H9 (cell line): ENCODE data around the gene EIF2S2. TPM values are rescaled to one million over a fixed set of nuclear protein-coding genes. Genes with fewer than 3 reads are reported as not detected.

Experiments used
- DNase-seq: peaks from one replicate; pipeline ENCODE4 v3.0.0-alpha.2; 2017
- H2AFZ ChIP-seq: one replicate; pipeline ENCODE4 v1.6.1; 2013; ENCODE audit warnings: mild to moderate bottlenecking, low read length, control low read depth, moderate library complexity
- H2AK5ac ChIP-seq: 2 replicates; pipeline ENCODE4 v1.6.1; 2013; ENCODE audit warnings: low read length, control low read depth, mixed read lengths; ENCODE audit not compliant: insufficient read length
- H2BK120ac ChIP-seq: one replicate; pipeline ENCODE4 v1.6.1; 2013; ENCODE audit warnings: low read depth, mild to moderate bottlenecking, low read length, control low read depth, inconsistent platforms; ENCODE audit not compliant: poor library complexity, severe bottlenecking
- H2BK12ac ChIP-seq: 2 replicates; pipeline ENCODE4 v1.6.1; 2013; ENCODE audit warnings: low read length, control low read depth, mixed read lengths, low read depth; ENCODE audit not compliant: insufficient read length
- H2BK15ac ChIP-seq: 2 replicates; pipeline ENCODE4 v1.6.1; 2013; ENCODE audit warnings: low read depth, low read length, control low read depth
- H2BK20ac ChIP-seq: one replicate; pipeline ENCODE4 v1.6.1; 2013; ENCODE audit warnings: low read depth, mild to moderate bottlenecking, low read length, control low read depth, inconsistent platforms; ENCODE audit not compliant: poor library complexity, severe bottlenecking
- H2BK5ac ChIP-seq: 2 replicates; pipeline ENCODE4 v1.6.1; 2013; ENCODE audit warnings: low read length, control low read depth, mixed read lengths; ENCODE audit not compliant: insufficient read length
- H3K14ac ChIP-seq: 2 replicates; pipeline ENCODE4 v1.6.1; 2013; ENCODE audit warnings: low read length, control low read depth; ENCODE audit not compliant: insufficient read depth
- H3K18ac ChIP-seq: 2 replicates; pipeline ENCODE4 v1.6.1; 2013; ENCODE audit warnings: low read depth, mild to moderate bottlenecking, mixed read lengths, low read length, control low read depth; ENCODE audit not compliant: insufficient read length
- H3K23ac ChIP-seq: 2 replicates; pipeline ENCODE4 v1.6.1; 2013; ENCODE audit warnings: low read length, control low read depth, mixed read lengths, low read depth; ENCODE audit not compliant: insufficient read length
- H3K23me2 ChIP-seq: 2 replicates; pipeline ENCODE4 v1.6.1; 2013; ENCODE audit warnings: low read depth, mild to moderate bottlenecking, mixed read lengths, low read length, control low read depth; ENCODE audit not compliant: insufficient read length, poor library complexity, severe bottlenecking
- H3K27ac ChIP-seq: 2 replicates; pipeline ENCODE4 v1.5.1; 2013; ENCODE audit warnings: low read length, control low read depth, mixed read lengths, low read depth; ENCODE audit not compliant: insufficient read length
- H3K27me3 ChIP-seq: 2 replicates; pipeline ENCODE4 v1.6.1; 2013; ENCODE audit warnings: low read length, control low read depth, inconsistent platforms; ENCODE audit not compliant: insufficient read depth
- H3K4ac ChIP-seq: 2 replicates; pipeline ENCODE4 v1.6.1; 2013; ENCODE audit warnings: low read depth, mild to moderate bottlenecking, control low read depth, inconsistent platforms, low read length, moderate library complexity
- H3K4me1 ChIP-seq: 2 replicates; pipeline ENCODE4 v1.6.1; 2013; ENCODE audit warnings: low read length, control low read depth, inconsistent platforms; ENCODE audit not compliant: insufficient read depth
- H3K4me2 ChIP-seq: 2 replicates; pipeline ENCODE4 v1.6.1; 2013; ENCODE audit warnings: low read length, control low read depth, mixed read lengths; ENCODE audit not compliant: insufficient read length, insufficient read depth
- H3K56ac ChIP-seq: 2 replicates; pipeline ENCODE4 v1.6.1; 2013; ENCODE audit warnings: low read depth, mild to moderate bottlenecking, mixed read lengths, low read length, control low read depth; ENCODE audit not compliant: insufficient read length
- H3K79me1 ChIP-seq: 2 replicates; pipeline ENCODE4 v1.6.1; 2013; ENCODE audit warnings: low read depth, mild to moderate bottlenecking, moderate library complexity, low read length, control low read depth, inconsistent platforms; ENCODE audit not compliant: insufficient read depth, poor library complexity, severe bottlenecking
- H3K79me2 ChIP-seq: 2 replicates; pipeline ENCODE4 v1.6.1; 2013; ENCODE audit warnings: low read length, control low read depth, inconsistent platforms; ENCODE audit not compliant: insufficient read depth
- H3K9ac ChIP-seq: 2 replicates; pipeline ENCODE4 v1.6.1; 2013; ENCODE audit warnings: low read length, control low read depth, mixed read lengths; ENCODE audit not compliant: insufficient read length; ENCODE audit errors: extremely low read depth
- H3K9me3 ChIP-seq: one replicate; pipeline ENCODE4 v1.6.1; 2013; ENCODE audit warnings: low read depth, low read length, inconsistent platforms; ENCODE audit not compliant: control insufficient read depth
- H3T11ph ChIP-seq: one replicate; pipeline ENCODE4 v1.6.1; 2013; ENCODE audit warnings: mild to moderate bottlenecking, low read length, control low read depth, inconsistent platforms
- H4K20me1 ChIP-seq: one replicate; pipeline ENCODE4 v1.6.1; 2013; ENCODE audit not compliant: control insufficient read depth, insufficient read length, insufficient read depth
- H4K5ac ChIP-seq: 2 replicates; pipeline ENCODE4 v1.6.1; 2013; ENCODE audit warnings: low read depth, mild to moderate bottlenecking, mixed read lengths, low read length, control low read depth; ENCODE audit not compliant: insufficient read length
- H4K8ac ChIP-seq: replicated peaks from 2 replicates; pipeline ENCODE4 v1.6.1; 2013; ENCODE audit warnings: low read length, control low read depth, mixed read lengths, low read depth; ENCODE audit not compliant: insufficient read length
- H4K91ac ChIP-seq: 2 replicates; pipeline ENCODE4 v1.6.1; 2013; ENCODE audit warnings: low read depth, mild to moderate bottlenecking, moderate library complexity, mixed read lengths, low read length, control low read depth; ENCODE audit not compliant: insufficient read length
- H3K27ac Mint-ChIP-seq, 3 experiments: 2 replicates in 2 of 3; 3 replicates in 1 of 3; pipeline ENCODE4 v1.8.0; 2020 to 2021; ENCODE audit warnings: mixed read lengths in 3 of 3, mild to moderate bottlenecking in 1 of 3, moderate library complexity in 1 of 3
- H3K27me3 Mint-ChIP-seq: 2 replicates; pipeline ENCODE4 v1.8.0; 2021; ENCODE audit warnings: low read depth, mild to moderate bottlenecking, moderate library complexity, mixed read lengths
- H3K36me3 Mint-ChIP-seq, 3 experiments: 2 replicates in 2 of 3; 3 replicates in 1 of 3; pipeline ENCODE4 v1.8.0; 2020 to 2021; ENCODE audit warnings: low read depth in 3 of 3, mixed read lengths in 3 of 3; ENCODE audit not compliant: insufficient read depth in 1 of 3
- H3K4me1 Mint-ChIP-seq, 2 experiments: 2 replicates each; pipeline ENCODE4 v1.8.0; 2020; ENCODE audit warnings: mixed read lengths in 2 of 2
- H3K4me3 Mint-ChIP-seq, 2 experiments: 2 replicates in 1 of 2; 3 replicates in 1 of 2; pipeline ENCODE4 v1.8.0; 2020 to 2021; ENCODE audit warnings: mild to moderate bottlenecking in 2 of 2, mixed read lengths in 2 of 2, moderate library complexity in 1 of 2
- H3K9me3 Mint-ChIP-seq, 2 experiments: 2 replicates in 1 of 2; 3 replicates in 1 of 2; pipeline ENCODE4 v1.8.0; 2020; ENCODE audit warnings: mild to moderate bottlenecking in 2 of 2, mixed read lengths in 2 of 2, moderate library complexity in 1 of 2
- CTCF ChIP-seq: fragments of 200-600 bp; sonication (generic); conservative IDR thresholded peaks from 3 replicates; pipeline ENCODE4 v1.8.0; 2021; ENCODE audit warnings: antibody characterized with exemption, mild to moderate bottlenecking
- WGBS: extraction: QIAGEN DNeasy Blood & Tissue Kit; methylation state at CpG from one replicate; pipeline ENCODE4 v1.1.7; 2013; ENCODE audit warnings: missing lambda C conversion rate, low lambda C conversion rate, mixed read lengths; ENCODE audit not compliant: insufficient read length; ENCODE audit errors: extremely low coverage; 5-methylcytosine and 5-hydroxymethylcytosine counted together
- total RNA-seq: library from RNA; stranded (reverse); gene quantifications from 2 replicates; pipeline ENCODE4 v1.2.1, GENCODE V29; 2021

Gene EIF2S2
- total RNA-seq, 1 experiment from 2014 or later: 188 TPM

GRCh38 chr20:34068001-34068400, 44.0 kb downstream of the EIF2S2 start:
- no peak overlapping the region for H2BK12ac ChIP-seq
- WGBS: no CpG with 5 or more reads among the region's 1 CpG
- no peak overlapping the region for H2AK5ac ChIP-seq
- H3T11ph ChIP-seq: no peak overlapping the region
- H2BK120ac ChIP-seq: no peak overlapping the region
- no peak overlapping the region for H3K9ac ChIP-seq
- no peak overlapping the region for H3K4ac ChIP-seq
- peaks cover 33 to 38% of the 10 kb centered on the region in 2 experiments for H3K4me1 Mint-ChIP-seq
- H3K14ac ChIP-seq: no peak overlapping the region
- H4K20me1 ChIP-seq: no peaks in the 10 kb centered on the region
- peak overlapping the region in 1 of 3 experiments; percentile 49; a peak in 3 of 7 replicates for H3K27ac Mint-ChIP-seq
- H3K9me3 ChIP-seq: no peaks in the 10 kb centered on the region
- H3K23ac ChIP-seq: no peak overlapping the region
- no peak for TF ChIP-seq CTCF
- no peak overlapping the region for H2AFZ ChIP-seq
- no peak overlapping the region for H2BK5ac ChIP-seq
- no peak overlapping the region for H3K56ac ChIP-seq
- H3K27me3 ChIP-seq: no peaks in the 10 kb centered on the region
- no peak overlapping the region for H3K27ac ChIP-seq
- H3K79me2 ChIP-seq: no peaks in the 10 kb centered on the region; the same call in 1 of the 2 replicates
- no peak overlapping the region for H3K4me2 ChIP-seq
- H3K4me3 Mint-ChIP-seq: no peak overlapping the region
- H3K36me3 Mint-ChIP-seq: peaks cover 0 to 15% (median 13%) of the 10 kb centered on the region in 3 experiments; a peak in 6 of 7 replicates
- H3K27me3 Mint-ChIP-seq: no peaks in the 10 kb centered on the region
- H4K91ac ChIP-seq: no peak overlapping the region
- H2BK20ac ChIP-seq: no peak overlapping the region
- H4K8ac ChIP-seq: no peak overlapping the region
- H3K18ac ChIP-seq: no peak overlapping the region
- no peaks in the 10 kb centered on the region for H3K9me3 Mint-ChIP-seq
- no peak overlapping the region for H2BK15ac ChIP-seq
- no peaks in the 10 kb centered on the region for H3K23me2 ChIP-seq
- H3K4me1 ChIP-seq: no peaks in the 10 kb centered on the region
- no peak overlapping the region for H4K5ac ChIP-seq
- H3K79me1 ChIP-seq: no peaks in the 10 kb centered on the region
- DNase-seq: no peak
